Adipose tissue (tissue), 3 donors: Measurements from ENCODE around the gene HOXA6. TPM values are rescaled to one million over a fixed set of nuclear protein-coding genes. Genes with fewer than 3 reads are reported as not detected.

Experiments used
- H3K27ac ChIP-seq: one replicate; pipeline ENCODE4 v1.5.1; 2013; ENCODE audit warnings: low read depth, low read length
- WGBS, 3 donors: extraction: QIAGEN DNeasy Blood & Tissue Kit; methylation state at CpG; one replicate each; pipeline ENCODE4 v1.1.7; 2013; 5-methylcytosine and 5-hydroxymethylcytosine counted together
- polyA plus RNA-seq, 3 donors: library from polyadenylated mRNA; stranded (reverse); fragments of 200-250 nt; gene quantifications; one replicate each; pipeline ENCODE4 v1.2.3, GENCODE V29; 2013
- donor health status: healthy with polysubstance abuse.
- donor health status: Bipolar disorder and iron deficiency.
- donor health status: healthy.

Gene HOXA6
- polyA plus RNA-seq, 3 donors = 0.39 to 3.6 (median 1.5) TPM

GRCh38 chr7:27108390-27109127 lies 39.0 kb downstream of the HOXA6 start:
- 11 to 48% (median 39%) methylated on average over 37 to 41 of the region's 41 CpGs for WGBS, 3 donors
- H3K27ac ChIP-seq = peak overlapping the region; percentile 77

DNA sequence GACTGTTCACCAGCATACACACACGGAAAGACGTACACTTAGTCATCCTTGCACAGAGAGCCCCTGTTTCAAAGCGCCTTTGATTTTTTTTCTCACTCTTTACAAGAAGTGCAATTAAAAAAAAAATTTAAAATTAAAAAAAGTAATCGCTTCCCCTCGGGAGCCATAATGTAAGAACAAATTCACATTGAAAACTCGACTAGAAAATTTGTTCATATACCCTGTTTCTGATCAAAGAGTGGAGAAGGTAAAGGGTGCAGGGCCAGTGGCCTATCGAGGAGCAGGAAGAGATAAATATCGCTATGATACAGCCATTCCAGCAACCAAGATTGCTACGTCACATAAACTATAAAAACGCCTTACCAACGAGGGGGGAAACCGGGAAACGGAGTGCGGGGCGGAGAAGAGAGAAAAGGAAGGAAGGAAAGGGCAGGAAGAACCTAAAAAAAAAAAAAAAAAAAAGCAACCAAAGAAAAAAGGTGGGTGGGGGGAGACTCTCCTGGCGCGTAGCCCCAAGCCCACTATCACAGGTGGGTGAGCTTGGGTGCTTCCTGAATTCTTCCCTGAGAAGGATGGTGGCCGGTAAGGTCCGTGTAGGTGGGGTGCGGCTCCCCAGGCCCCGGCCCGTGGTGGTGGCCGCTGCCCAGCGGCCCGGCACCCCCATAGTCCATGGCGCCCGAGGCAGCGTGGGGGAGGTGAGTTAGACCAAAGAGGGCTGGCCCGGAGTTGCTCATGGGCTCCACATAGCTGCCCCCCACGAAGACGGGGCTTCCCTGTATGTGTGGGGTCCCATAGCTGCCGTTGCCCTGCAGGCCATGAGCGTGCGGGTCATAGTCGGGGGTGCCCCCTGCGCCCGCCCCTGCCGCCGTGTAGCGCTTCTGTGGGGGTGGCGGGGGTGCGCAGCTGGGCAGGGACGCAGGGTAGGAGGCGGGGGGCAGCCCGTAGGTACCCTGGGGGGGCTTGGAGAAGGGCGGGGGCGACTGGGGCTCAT lies 39.9 kb downstream of the HOXA6 start:
- 26 to 48% (median 43%) methylated on average over 47 of the region's 47 CpGs for WGBS, 3 donors
- peak overlapping the region; percentile 77 for H3K27ac ChIP-seq

DNA sequence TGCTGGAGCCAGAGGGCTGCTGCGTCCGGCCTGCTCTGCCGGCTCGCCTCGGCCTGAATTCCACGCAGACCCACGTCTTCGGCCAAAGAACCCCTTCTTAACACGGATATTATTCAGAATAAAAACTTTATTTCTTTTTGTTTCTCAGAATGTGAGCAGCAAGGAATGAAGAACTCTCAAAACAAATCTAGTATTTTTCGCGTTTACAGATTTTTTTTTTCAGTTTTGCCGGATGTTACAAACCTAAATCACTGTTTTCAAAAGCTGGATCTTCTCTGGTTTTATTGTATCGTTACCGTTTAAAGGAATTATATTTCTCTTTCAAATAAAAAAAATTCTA lies 40.7 kb downstream of the HOXA6 start:
- 21 to 53% (median 36%) methylated on average over 14 of the region's 14 CpGs for WGBS, 3 donors
- H3K27ac ChIP-seq = peak overlapping the region; percentile 86

DNA sequence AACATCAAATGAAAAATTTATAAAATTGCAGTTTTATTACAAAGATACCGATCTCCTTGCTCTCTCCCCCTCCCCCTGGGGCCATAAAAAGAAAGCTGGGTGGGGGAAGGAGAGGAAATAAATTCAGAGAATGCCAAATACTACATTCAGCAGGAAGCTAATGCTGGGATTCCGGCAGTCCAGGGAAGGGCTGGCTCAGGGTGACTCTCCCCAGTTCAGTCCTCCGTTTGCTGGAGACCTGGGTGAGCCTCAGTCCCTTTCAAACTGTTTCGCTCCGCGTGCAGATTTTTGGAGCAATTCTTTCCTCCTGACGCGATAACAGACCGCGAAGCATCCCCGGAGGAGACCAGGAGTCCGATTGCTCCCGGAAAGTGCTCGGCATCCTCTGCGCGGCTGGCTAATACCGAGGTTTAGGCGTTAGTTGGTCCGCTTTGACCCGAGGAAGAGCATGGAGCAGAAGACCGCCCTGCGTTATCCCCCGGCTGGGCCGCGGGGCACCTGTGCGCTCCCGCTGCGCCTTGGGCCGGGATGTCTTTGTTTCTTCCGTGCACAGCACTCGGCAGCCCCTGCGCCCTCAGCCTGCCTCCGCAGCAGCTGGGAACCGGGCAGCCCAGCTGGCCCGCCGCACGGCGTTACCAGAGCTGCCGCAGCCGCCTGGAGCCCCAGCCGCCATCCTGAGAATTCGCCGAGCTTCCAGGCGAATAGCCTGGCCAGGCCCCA lies 41.2 kb downstream of the HOXA6 start:
- 20 to 44% (median 43%) methylated on average over 44 of the region's 44 CpGs for WGBS, 3 donors
- H3K27ac ChIP-seq = peak overlapping the region; percentile 86

- H3K27ac ChIP-seq = no peak overlapping the region
- WGBS, 3 donors = 45 to 78% (median 70%) methylated on average over 13 of the region's 13 CpGs
These were observed 42.1 kb downstream of the HOXA6 start for GRCh38 chr7:27105301-27106031.

- peak overlapping the region; percentile 85 for H3K27ac ChIP-seq
- WGBS, 3 donors = 27 to 54% (median 47%) methylated on average over 13 of the region's 13 CpGs
These were observed 43.1 kb downstream of the HOXA6 start for GRCh38 chr7:27104341-27105058.

DNA sequence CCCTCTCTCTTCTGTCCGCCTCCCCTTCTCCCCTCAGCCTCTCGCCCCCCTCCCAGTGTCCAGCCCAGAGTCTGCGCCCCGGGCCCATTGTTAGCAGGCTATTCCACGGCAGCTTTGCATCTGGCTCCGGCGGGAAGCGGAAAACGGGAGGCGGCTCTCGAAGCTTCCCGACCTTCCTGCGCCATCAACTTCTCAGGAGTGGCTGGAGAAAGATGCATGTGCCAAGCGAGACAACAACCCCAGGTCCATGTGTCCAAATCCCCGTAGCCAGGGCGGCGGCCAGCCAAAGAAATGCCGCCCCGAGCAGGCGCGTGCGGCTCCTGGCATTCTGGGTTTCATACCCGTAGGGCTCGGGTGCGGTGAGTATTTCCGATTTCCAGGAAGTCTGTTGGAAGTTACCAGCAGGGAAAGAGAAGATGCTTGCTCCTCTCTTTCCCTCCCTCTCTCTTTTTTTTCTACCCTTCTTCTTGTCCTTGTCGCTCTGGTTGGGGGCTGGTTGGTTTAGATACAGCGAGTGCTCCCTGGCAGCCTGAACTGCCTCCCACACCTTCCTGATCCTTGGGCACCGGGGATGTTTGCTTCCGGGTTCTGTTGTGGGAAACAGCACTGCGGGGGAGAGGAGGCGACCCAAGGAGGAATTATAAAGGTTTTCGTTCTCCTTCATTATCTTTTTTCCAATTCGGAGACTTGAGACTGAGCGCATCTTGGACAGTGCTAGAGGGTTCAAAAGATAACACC lies 43.9 kb downstream of the HOXA6 start:
- WGBS, 3 donors = 7 to 28% (median 19%) methylated on average over 35 of the region's 35 CpGs
- H3K27ac ChIP-seq = peak overlapping the region; percentile 85

GRCh38 chr7:27102581-27103442 lies 44.8 kb downstream of the HOXA6 start, which contains the start of gene HOXA2:
Gene HOXA2, minus strand, starts transcription at chr7:27102683. Its CDS starts 183 bp downstream, at chr7:27102500.
- 5 to 12% (median 5%) methylated on average over 29 of the region's 29 CpGs for whole genome bisulfite sequencing, 3 donors
- H3K27ac ChIP-seq = peak within 1 kb of the TSS; percentile 85

- 4 to 6% (median 4%) methylated on average over 33 to 39 of the region's 39 CpGs for WGBS, 3 donors
- no peak overlapping the region for H3K27ac ChIP-seq
These were observed 45.5 kb downstream of the HOXA6 start for GRCh38 chr7:27101957-27102580.

GRCh38 chr7:27101171-27101956 lies 46.2 kb downstream of the HOXA6 start:
- H3K27ac ChIP-seq = no peak overlapping the region
- 15 to 43% (median 31%) methylated on average over 25 of the region's 25 CpGs for WGBS, 3 donors

- H3K27ac ChIP-seq = no peak overlapping the region
These were observed 46.8 kb downstream of the HOXA6 start for GRCh38 chr7:27100694-27101170.

DNA sequence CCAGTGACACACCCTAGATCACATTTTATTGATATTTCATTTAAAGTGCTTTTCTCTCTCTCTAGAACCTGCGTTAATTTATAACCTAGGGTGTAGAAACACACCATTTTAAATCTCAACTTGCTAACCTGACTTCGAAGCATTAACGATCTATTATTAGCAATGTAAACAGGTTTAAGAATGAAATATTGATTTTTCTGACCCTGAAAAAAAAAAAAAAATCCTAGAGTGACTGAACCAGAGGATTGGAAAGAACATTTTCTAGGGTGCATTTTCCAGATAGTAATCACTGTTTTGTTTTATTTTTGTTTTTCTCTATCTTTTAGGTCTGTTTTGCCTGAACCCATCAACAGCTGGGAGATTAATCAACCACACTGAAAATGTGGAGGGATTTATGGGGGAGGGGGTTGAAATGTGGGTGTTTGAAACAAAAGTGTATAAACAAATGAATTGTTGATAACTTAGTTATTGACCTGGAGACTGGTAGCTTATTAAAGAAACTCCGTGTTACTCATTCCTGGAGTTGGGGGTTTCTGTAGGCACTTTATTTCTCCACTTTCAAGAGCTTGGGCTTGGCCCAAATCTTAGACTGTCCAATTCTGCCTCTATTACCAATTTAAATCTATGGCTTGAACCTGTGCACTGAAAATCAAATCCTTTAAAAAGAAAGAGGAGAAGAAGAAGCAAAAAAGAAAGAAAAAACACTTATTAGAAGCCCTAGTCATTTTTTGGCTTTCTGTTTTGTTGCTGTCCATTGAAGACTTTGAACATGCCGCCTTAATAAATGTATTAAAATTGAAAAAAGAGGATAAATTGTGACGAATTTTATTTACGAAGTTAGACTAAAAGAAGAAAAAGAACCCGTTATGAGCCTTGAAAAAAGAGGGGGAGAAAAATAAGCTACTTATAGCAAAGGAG lies 47.9 kb downstream of the HOXA6 start:
- 25 to 81% (median 65%) methylated on average over 8 of the region's 8 CpGs for WGBS, 3 donors

More at GRCh38 chr7:27100694-27101170, 46.8 kb downstream of the HOXA6 start:
- WGBS, 3 donors = 25 to 51% (median 48%) methylated on average over 8 of the region's 8 CpGs

DNA sequence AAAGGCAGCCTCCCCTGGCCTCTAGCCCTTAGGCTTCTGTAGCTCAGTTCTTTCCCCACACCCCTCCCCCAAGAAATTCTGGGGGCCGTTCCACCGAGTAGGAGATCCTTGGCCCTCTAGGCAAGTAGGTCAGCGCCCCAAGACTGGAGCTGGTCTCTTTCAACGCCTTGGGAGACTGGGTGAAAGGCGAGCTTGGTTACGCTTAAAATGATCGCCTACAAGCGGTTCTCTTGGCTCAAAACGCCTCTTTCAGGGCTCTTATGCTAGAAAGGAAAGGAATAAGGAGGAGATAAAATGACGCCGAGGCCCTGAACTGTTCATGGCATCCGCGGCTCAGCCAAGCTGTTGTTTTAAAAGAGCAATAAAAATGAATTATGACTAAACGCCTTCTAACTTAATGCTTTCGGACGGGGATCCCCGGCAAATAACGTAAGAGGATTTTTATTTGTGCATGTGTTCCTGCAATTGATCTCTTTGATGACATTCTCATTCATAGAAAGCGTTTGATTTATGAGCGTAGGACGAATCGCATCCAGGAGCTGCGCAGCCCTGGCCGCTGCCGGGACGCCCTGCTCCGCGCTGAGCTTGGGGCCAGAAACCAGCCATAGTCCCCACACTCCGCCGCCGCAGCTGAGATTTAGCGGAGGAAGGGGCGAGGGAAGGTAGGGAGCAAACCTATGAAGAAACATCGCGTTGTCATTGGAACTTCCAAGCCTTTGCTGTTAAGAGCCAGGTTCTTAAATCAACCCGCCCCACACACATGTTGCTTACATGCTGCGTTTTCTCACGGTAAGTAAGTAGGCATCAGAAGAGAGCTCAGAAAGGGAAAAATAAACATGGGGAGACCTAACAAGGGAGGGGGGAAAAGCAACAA lies 48.8 kb downstream of the HOXA6 start:
- WGBS, 3 donors = 8 to 23% (median 17%) methylated on average over 38 of the region's 38 CpGs

More for the DNA sequence above, 47.9 kb downstream of the HOXA6 start:
- H3K27ac ChIP-seq = no peak overlapping the region

More for the DNA sequence above, 48.8 kb downstream of the HOXA6 start:
- H3K27ac ChIP-seq = peak overlapping the region; percentile 36
